GM21423 (cell line): Measurements from ENCODE around the gene PARG.
"Not testable (repeated sequence)": the region's sequence is repeated elsewhere in the genome, so short reads cannot be mapped to it uniquely, and the experiment has no call there.

Source experiments
- ATAC-seq: cut with Tn5 transposase; IDR thresholded peaks from one replicate; pipeline ENCODE4 v1.9.1; 2021; ENCODE audit warnings: mild to moderate bottlenecking, moderate library complexity; ENCODE audit not compliant: unreplicated experiment

Gene PARG

DNA sequence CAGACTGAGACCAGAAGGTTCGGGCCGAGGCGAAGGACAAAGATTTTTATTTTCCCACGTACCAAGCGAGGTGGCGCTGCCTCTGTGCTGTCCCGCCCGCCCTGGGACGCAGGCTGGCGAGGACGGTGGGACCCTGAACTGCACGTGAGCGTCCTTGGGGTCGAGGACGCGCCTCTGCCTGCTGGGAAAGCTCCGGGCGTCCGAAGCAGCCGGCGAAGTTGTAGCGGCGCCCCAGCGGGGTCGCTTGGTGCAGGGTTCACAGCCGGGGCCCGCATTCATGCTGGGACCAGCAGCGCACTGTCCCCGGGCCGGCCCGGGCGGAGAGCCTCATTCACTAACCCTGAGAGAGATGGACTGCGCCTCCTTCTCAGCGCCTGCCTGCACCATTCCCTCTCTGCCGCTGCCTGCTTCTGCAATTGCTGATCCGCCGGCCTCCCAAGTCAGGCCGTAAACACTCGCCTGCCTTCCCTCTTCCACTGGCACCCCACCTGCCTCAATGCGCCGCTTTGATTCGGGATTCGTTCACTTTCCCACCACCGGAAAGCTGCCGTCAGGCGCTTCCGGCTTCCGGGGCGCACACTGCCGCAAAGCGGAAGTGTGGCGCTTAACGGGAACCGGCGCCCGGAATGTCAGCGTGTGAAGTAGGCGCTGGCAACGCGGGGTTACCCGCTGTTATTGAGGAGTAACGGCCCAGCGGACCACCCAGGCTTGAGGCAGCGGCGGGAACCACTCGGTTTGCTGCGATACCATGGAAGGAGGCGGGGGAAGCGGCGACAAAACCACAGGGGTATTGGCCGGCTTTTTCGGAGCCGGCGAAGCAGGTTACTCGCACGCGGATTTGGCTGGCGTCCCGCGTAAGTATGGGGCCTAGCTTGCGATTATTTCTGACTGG lies at the start of gene PARG, which contains the start of gene TIMM23B:
Gene PARG, minus strand, starts transcription at position 581 of the 892 bp plus-strand sequence. Its CDS starts 302 bp downstream, at position 279.
Gene TIMM23B, plus strand, starts transcription at position 607 of the 892 bp plus-strand sequence. Its CDS starts 142 bp downstream, at position 749.
- peak; percentile 75 for ATAC-seq

DNA sequence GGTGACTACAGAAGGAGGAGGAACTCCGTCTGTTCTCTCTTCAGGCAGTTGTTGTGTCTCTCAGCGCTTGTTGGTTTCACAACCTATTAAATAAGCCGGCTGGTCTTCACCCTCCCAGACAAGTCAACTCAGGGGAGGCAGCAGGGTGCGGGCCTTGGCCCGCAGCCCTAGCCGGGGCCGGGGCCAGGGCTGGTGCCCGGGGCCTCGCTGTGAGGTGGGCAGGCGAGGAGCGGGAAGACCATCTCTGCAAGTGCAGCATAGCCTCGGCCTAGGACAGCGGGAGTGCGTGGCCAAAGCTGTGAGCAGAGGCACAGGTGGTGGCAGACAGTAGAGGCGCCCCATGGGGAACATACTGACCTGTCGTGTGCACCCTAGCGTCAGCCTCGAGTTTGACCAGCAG lies 46.5 kb upstream of the PARG start, which contains the start of gene AGAP6:
Gene AGAP6, plus strand, starts transcription at position 31 of the 400 bp plus-strand sequence. Its CDS starts 310 bp downstream, at position 341.
- not testable (repeated sequence) for ATAC-seq

DNA sequence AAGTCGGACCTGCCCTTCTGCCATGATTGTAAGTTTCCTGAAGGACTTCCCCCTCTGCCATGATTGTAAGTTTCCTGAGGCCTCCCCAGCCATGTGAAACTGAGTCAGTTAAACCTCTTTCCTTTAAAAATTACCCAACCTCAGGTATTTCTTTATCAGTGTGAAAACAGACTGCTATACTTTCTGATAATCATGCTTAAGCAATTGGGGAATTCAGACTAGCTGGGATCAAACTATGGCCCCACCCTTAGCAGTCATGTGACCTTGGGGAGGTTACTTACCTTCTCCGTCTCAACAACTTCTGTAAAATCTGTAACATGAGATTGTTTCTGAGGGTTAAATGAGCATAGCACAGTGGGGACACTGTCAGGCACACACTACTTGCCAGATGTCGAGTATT lies 45.4 kb upstream of the PARG start:
- not testable (repeated sequence) for ATAC-seq

DNA sequence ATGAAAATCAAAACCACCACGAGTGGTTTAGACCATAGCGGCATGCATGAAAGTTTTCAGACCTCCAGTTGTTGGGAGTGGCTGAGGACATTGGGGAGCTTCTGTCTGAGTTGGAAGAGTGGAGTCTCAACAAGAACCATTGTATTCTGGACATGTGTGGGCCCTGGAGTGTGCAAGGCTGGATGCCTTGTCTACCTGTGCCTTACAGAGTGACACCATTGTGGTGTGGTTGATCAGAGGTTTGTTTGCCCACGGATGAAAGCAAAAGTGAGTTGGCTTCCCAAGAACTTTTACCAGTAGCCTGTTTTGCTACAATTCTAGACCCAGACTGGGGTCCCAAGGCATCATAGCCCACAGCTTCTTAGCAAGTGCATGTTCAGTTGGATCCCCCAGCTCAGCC lies 35.9 kb upstream of the PARG start:
- not testable (repeated sequence) for ATAC-seq

DNA sequence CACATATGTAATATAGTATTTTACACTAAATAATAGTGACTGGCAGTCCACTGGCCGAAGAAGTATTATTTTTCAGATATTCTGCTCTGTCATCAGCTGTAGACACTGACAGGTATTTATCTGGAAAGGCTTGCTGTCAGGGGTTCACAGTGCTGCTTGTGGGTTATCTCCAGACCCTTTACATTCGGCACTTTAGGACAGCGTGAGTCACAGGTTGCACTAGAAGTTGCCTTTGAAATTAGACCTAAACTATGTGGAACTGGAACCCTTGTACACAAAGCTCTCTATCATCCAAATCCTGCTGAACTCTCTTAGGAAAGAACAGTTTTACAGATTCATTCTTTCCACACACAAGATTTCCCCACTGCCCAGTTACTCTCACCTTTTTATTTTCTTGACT lies 30.3 kb upstream of the PARG start:
- not testable (repeated sequence) for ATAC-seq

DNA sequence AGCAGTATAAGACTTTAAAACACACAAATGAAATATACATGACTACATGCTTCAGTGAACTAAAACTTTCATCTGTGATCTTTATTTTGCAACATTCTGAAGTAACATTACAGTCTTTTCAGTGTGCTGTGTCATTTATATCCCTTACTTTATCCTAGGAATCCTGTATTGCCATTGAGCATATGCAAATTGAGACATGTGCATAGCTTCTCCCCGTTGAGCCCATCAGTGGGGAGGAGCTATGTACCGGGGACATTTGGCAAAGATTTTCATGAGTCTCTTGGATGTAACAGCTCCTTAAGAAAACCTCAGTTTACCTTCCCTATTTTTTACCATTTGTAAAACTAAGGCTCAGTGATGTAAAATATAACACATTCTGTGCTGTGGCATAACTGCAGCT lies 29.6 kb upstream of the PARG start:
- not testable (repeated sequence) for ATAC-seq

DNA sequence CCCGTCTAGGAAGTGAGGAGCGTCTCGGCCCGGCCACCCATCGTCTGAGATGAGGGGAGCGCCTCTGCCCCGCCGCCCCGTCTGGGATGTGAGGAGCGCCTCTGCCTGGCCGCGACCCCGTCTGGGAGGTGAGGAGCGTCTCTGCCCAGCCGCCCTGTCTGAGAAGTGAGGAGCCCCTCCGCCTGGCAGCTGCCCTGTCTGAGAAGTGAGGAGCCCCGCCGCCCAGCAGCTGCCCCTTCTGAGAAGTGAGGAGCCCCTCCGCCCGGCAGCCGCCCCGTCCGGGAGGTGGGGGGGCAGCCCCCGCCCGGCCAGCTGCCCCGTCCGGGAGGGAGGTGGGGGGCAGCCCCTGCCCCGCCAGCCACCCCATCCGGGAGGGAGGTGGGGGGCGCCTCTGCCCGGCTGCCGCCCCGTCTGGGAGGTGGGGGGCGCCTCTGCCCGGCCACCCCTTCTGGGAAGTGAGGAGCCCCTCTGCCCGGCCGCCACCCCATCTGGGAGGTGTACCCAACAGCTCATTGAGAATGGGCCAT lies 28.6 kb upstream of the PARG start:
- ATAC-seq = not testable (repeated sequence)

DNA sequence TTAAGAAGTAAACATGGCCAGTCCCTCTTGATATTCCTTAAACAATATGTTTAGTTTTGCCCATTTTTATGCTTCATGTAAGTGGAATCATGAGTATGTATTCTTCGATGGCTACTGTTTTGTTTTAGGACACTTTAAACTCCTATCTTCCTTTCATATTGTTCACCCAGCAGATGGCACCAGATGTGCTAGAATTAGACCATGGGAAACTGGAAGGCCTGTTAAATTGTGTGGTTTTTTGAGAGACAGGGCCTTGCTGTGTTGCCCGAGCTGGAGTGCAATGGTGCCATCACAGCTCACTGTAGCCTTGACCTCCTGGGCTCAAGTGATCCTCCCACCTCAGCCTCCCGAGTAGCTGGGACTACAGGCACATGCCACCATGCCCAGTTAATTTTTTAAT lies 11.3 kb upstream of the PARG start:
- ATAC-seq = not testable (repeated sequence)

DNA sequence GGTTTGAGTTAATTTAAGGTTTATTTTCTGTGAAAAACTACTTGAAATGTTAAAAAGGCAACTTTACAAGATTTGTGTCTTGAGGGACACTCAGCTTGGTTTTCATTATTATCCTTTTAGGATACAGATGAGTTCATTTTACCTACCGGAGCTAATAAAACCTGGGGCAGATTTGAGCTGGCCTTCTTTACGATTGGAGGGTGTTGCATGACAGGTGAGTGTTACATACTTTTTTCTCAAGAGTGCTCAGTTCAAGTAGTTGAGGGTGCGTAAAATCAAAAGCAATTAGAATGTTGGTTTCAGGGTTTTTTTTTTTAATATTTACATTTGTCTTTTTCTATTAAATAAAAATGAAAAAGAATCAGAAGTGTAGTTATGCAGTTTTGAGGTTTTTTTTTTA lies 10.2 kb upstream of the PARG start:
- ATAC-seq = not testable (repeated sequence)

DNA sequence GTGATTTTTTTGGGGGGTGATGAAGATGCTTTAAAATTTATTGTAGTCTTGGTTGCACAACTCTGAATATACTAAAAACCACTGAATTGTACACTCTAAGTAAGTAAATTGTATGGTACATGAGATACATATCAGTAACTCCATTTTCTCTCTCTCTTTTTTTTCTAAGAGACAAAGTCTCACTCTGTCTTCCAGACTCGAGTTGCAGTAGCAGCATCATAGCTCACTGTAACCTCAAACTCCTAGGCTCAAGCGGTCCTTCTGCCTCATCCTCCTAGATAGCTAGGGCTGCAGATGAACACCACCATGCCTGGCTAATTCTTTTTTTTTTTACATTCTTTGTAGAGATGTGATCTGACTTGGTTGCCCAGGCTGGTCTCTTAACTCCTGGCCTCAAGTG lies 6.9 kb upstream of the PARG start:
- not testable (repeated sequence) for ATAC-seq

DNA sequence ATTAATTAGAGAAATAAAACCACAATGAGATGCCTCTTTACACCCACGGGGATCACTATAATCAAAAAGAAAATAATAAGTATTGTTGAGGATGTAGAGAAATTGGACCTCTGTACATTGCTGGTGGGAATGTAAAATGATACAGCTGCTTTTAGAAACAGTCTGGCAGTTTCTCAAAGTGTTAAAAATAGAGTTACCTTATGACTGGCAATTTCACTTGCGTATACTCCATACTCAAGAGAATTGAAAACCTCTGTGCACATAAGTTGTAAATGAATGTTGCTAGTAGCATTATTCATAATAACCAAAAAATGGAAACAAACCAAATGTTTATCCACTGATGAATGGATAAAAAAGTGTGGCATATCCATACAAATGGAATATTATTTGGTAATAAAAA lies 6.3 kb upstream of the PARG start:
- ATAC-seq = not testable (repeated sequence)

DNA sequence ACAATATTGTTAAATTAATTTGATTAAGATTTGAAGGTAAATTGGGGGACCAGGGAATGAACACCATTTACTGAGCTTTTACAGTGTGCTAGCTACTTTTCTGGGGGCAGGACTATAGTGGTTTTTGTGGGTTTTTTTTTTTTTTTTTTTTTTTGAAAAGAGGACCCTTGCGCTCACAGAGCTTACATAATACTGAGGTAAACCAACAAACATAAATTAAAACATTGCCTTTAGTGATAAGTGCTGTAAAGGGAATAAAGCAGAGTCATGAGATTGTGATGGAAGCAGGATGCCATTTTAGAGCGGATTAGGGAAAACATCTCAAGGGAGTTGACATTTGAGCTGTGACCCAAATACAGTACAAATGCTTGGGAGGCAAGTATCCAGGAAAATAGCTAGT lies 1.8 kb upstream of the PARG start:
- not testable (repeated sequence) for ATAC-seq

DNA sequence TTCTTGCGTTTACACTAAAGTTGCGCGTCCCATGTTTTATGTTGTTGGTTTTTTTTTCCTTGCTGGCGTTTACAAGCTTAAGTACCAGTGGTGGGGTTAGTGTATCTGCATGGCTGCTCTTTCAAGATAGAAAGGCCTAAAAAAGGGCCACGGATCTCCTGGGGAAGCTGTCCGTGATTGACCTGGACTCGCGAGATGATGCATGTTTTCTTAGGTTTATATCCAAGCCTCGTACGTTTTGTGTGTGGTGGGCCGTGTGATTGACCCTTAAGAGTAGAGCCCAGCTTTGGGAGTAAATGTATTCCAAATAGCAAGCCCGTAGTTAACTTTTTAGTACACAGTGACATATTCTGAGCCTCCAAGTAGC lies 495 bp upstream of the PARG start:
- peak; percentile 12 for ATAC-seq

DNA sequence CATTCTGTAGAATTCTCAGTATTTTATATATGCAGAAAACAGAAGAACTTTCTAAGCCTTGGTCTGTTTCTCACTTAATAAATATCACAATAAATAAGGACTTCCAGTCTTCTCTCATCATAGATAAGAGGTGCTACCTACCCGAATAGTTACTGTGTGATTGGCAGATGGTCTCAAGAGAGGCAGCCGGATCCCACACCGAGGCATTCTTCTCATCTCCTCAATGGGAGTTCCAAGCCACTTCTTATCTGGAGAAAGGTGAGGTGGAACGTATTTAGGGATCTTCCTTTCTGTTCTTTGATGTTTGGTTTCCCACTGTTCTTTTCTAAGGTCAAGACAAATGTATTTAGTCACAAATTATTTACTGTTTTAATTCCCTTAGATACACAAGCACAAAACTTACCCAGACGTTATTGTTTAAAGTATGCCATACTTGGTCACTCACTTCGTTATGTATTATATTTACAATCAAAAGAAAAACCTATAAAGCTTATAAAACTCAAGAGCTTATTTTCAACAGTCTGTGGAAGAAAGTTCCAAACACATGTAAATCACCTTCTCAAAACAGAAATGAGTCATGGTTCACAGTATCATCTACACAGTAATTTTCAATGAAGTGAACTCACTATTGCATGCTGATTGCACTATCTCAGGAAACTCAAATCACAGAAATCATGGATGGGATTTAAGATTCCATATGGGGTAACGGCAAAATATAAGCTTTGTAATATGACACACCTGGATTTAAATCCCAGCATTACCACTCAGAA lies 9.7 kb downstream of the PARG start:
- ATAC-seq = not testable (repeated sequence)

DNA sequence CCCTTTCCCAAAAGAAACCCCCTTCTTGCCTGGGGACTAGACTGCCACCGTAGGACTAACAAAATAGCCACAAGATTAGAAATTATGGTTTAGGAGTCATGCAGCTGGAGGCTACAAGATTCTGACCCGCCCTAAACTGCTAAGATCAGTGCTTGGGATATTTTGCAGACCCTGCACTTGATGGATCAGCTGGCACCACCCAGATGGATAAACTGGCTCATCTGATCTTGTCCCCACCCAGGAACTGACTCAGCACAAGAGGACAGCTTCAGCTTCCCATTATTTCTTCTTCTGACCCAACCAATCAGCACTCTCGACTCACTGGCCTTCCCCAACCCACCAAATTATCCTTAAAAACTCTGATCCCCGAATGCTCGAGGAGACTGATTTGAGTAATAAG lies 10.6 kb downstream of the PARG start:
- ATAC-seq = not testable (repeated sequence)

DNA sequence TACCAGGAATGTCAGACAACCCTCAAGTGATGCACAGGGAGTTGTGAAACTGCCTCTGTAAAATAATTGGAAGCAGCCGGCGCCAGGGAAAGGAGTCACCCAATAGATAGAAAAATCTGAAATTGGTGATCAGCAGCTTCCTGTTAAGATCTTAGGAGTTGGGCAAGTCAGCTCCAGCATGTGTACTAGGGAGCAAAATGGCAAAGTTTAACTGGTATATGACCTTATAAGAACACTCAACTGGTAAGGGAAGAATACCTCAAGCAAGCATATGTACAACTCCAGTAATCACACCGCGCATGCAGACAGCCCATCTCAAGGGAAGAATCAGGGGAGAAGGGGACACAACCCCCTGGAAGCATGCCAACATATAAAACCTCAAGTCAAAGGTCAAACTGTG lies 18.3 kb downstream of the PARG start:
- ATAC-seq = not testable (repeated sequence)

DNA sequence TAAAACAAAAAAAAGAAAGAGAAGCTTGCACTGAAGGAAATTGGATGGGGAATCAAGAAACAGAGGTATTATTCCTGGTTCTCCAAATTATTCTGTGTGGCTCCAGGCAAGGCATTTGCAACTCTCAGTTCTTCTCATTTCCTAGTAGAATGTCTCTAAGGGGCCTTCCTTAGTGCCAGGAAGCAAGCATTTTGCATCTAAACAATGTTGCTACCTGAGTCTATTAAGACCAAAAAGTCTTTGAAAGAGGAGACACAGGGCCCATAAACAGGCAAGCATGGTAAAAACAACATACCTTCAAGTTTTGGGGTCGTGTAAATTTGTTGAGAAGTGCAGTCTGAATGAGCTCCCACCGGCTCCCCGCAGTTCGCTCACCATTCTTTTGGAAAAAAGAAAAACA lies 19.8 kb downstream of the PARG start:
- not testable (repeated sequence) for ATAC-seq

DNA sequence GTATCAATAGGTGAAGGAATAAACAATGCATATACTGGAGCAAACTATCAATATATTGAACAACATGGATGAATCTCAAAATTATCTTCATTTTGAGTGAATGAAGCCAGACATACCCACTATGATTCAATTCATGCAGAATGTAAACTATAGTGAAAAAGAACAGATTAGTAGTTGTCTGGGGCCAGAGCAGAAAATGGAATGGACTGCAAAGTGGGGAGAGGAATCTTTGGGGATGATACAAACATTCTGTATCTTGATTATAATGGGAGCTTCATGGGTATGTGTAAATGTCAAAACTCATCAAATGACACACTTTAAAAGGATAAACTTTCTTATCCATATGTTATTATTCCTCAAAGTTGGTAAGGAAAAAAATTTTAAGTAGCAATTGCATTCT lies 23.9 kb downstream of the PARG start:
- ATAC-seq = not testable (repeated sequence)

DNA sequence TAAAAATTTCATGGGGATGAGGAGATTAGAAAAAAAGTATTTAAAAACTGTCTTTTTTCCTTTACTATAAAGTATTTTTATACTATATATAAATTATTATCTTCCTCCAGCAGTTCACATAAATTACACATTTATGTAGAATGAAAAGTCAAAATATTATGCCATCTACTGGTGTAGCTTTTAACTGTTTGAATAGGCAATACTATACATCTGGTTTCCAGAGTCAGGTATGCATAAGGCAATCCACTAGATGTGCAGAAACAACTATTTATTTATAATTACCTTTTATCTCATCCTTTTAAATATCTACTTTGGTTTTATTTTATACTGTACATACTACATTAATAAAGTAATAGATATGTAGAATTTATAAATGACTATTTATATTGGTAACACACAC lies 25.4 kb downstream of the PARG start:
- not testable (repeated sequence) for ATAC-seq

DNA sequence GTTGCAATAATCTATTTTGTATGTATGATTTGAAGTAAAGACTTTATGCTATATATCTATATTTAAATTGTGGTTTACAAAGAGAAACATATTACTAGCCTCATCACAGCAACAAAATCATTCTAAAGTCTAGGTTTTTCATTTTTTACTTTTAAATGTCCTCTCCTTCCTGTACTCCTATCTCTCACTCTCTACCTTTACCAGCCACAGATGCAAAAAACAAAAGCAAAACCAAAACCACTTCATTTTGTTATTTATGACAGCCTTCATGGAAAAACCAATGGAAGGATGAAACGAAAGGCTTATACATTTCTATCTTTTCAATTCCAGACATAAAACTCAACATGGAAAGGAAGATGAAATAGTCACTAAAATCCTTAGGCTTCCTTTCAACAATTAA lies 31.5 kb downstream of the PARG start:
- ATAC-seq = not testable (repeated sequence)
